Liver (tissue), 9 donors: ENCODE measurements around the gene ZNF205. TPM values are rescaled to one million over a fixed set of nuclear protein-coding genes. Genes with fewer than 3 reads are reported as not detected.

Experiments used
- DNase-seq: peaks from one replicate; pipeline ENCODE4 v3.0.0-alpha.2; 2017; ENCODE audit warnings: low spot score
- H3K27ac ChIP-seq, 2 donors: one replicate each; pipeline ENCODE4 v1.7.0; 2013; ENCODE audit warnings: inconsistent platforms in 2 of 2, low read length in 2 of 2, control low read depth in 1 of 2, low read depth in 1 of 2, mild to moderate bottlenecking in 1 of 2
- H3K27me3 ChIP-seq, 4 donors: one replicate each; pipeline versions ENCODE4 v1.6.1 to v1.7.0; 2013; ENCODE audit warnings: low read length in 3 of 4, inconsistent platforms in 1 of 4, mild to moderate bottlenecking in 1 of 4, moderate library complexity in 1 of 4; ENCODE audit not compliant: control insufficient read depth in 4 of 4, insufficient read depth in 4 of 4
- H3K36me3 ChIP-seq, 4 donors: one replicate each; pipeline versions ENCODE4 v1.6.1 to v1.7.0; 2013; ENCODE audit warnings: low read length in 3 of 4, mild to moderate bottlenecking in 3 of 4, low read depth in 1 of 4, moderate library complexity in 1 of 4; ENCODE audit not compliant: control insufficient read depth in 4 of 4, insufficient read depth in 3 of 4
- H3K4me1 ChIP-seq, 4 donors: one replicate each; pipeline versions ENCODE4 v1.6.1 to v1.7.0; 2013; ENCODE audit warnings: low read length in 3 of 4, mild to moderate bottlenecking in 3 of 4, moderate library complexity in 1 of 4; ENCODE audit not compliant: control insufficient read depth in 4 of 4, insufficient read depth in 4 of 4
- H3K4me3 ChIP-seq, 3 donors: one replicate each; pipeline versions ENCODE4 v1.6.1 to v1.7.0; 2013; ENCODE audit warnings: low read length in 3 of 3, control low read depth in 1 of 3, low read depth in 1 of 3, mild to moderate bottlenecking in 1 of 3
- H3K9ac ChIP-seq, 2 donors: one replicate each; pipeline ENCODE4 v1.7.0; 2013; ENCODE audit warnings: low read length in 2 of 2, mild to moderate bottlenecking in 2 of 2, moderate library complexity in 2 of 2, control low read depth in 1 of 2, low read depth in 1 of 2
- H3K9me3 ChIP-seq, 4 donors: one replicate each; pipeline versions ENCODE4 v1.6.1 to v1.7.0; 2013; ENCODE audit warnings: low read length in 3 of 4; ENCODE audit not compliant: control insufficient read depth in 4 of 4
- ATF3 ChIP-seq: IDR thresholded peaks from 2 replicates; pipeline ENCODE4 v1.6.1; 2016; ENCODE audit warnings: antibody characterized with exemption
- FOXA1 ChIP-seq: IDR thresholded peaks from 2 replicates; pipeline ENCODE4 v1.6.1; 2016; ENCODE audit warnings: antibody characterized with exemption
- FOXA2 ChIP-seq: IDR thresholded peaks from 2 replicates; pipeline ENCODE4 v1.6.1; 2016; ENCODE audit warnings: antibody characterized with exemption
- GABPA ChIP-seq, 2 donors: IDR thresholded peaks in 1 of 2; conservative IDR thresholded peaks in 1 of 2; 2 replicates each; pipeline ENCODE4 v1.6.1; 2016; ENCODE audit warnings: antibody characterized with exemption in 2 of 2, mild to moderate bottlenecking in 1 of 2, moderate library complexity in 1 of 2
- HNF4A ChIP-seq, 2 donors: conservative IDR thresholded peaks; 2 replicates each; pipeline ENCODE4 v1.6.1; 2016; ENCODE audit warnings: antibody characterized with exemption in 2 of 2, mild to moderate bottlenecking in 2 of 2
- HNF4G ChIP-seq: IDR thresholded peaks from 2 replicates; pipeline ENCODE4 v1.6.1; 2016; ENCODE audit warnings: antibody characterized with exemption
- JUND ChIP-seq, 2 donors: IDR thresholded peaks; 2 replicates each; pipeline ENCODE4 v1.6.1; 2016; ENCODE audit warnings: antibody characterized with exemption in 2 of 2
- MAX ChIP-seq: IDR thresholded peaks from 2 replicates; pipeline ENCODE4 v1.6.1; 2016; ENCODE audit warnings: antibody characterized with exemption
- NR2F2 ChIP-seq: IDR thresholded peaks from 2 replicates; pipeline ENCODE4 v1.6.1; 2016; ENCODE audit warnings: antibody characterized with exemption
- RAD21 ChIP-seq, 2 donors: IDR thresholded peaks; 2 replicates each; pipeline ENCODE4 v1.6.1; 2016; ENCODE audit warnings: antibody characterized with exemption in 2 of 2, mild to moderate bottlenecking in 2 of 2
- REST ChIP-seq: IDR thresholded peaks from 2 replicates; pipeline ENCODE4 v1.6.1; 2016; ENCODE audit warnings: antibody characterized with exemption, mild to moderate bottlenecking
- RXRA ChIP-seq, 2 donors: IDR thresholded peaks; 2 replicates each; pipeline ENCODE4 v1.6.1; 2017 to 2018; ENCODE audit warnings: antibody characterized with exemption in 2 of 2, mild to moderate bottlenecking in 1 of 2
- SP1 ChIP-seq: IDR thresholded peaks from 2 replicates; pipeline ENCODE4 v1.6.1; 2018; ENCODE audit warnings: antibody characterized with exemption, mild to moderate bottlenecking
- TAF1 ChIP-seq: conservative IDR thresholded peaks from 2 replicates; pipeline ENCODE4 v1.6.1; 2016; ENCODE audit warnings: antibody characterized with exemption, mild to moderate bottlenecking
- YY1 ChIP-seq: IDR thresholded peaks from 2 replicates; pipeline ENCODE4 v1.6.1; 2016; ENCODE audit warnings: antibody characterized with exemption, mild to moderate bottlenecking
- ZBTB33 ChIP-seq: IDR thresholded peaks from 2 replicates; pipeline ENCODE4 v1.6.1; 2016; ENCODE audit warnings: antibody characterized with exemption
- WGBS: extraction: QIAGEN DNeasy Blood & Tissue Kit; methylation state at CpG from one replicate; pipeline ENCODE4 v1.1.7; 2013; 5-methylcytosine and 5-hydroxymethylcytosine counted together
- polyA plus RNA-seq, 2 donors: library from polyadenylated mRNA; stranded (reverse) in 1 of 2; unstranded in 1 of 2; fragments of 200-250 nt in 1 of 2; fragments of >200 nt in 1 of 2; fragmentation: Nextera tagmentation in 1 of 2; extraction: Ambion mirVana in 1 of 2; gene quantifications; one replicate each; pipeline versions ENCODE4 v1.2.1 to v1.2.3, GENCODE V29; 2013 to 2015
- total RNA-seq, 2 donors: library from RNA; depleted of rRNA; stranded (reverse); fragments of >200 nt; gene quantifications; one replicate each; pipeline ENCODE4 v1.2.3, GENCODE V29; 2014
- donor health status: healthy.
- donor health status: healthy.
- donor health status: healthy.
- donor health status: healthy.
- donor health status: healthy.

Gene ZNF205
- total and polyA plus RNA-seq, 4 donors: 2.0 to 6.9 (median 5.0) TPM

GRCh38 chr16:3088450-3088849 lies 23.9 kb upstream of the ZNF205 start:
- Histone ChIP-seq H3K9me3 (no peaks in the 10 kb centered on the region), H3K36me3 (no peaks in the 10 kb centered on the region), H3K27me3 (no peaks in the 10 kb centered on the region), H3K4me3 (no peak overlapping the region), H3K9ac (no peak overlapping the region), H3K27ac (no peak overlapping the region), H3K4me1 (peaks cover 0 to 10% (median 0%) of the 10 kb centered on the region in 4 donors)
- no peak for DNase-seq
- WGBS: 83% methylated on average over 7 of the region's 7 CpGs
- TF ChIP-seq YY1 (no peak), FOXA2 (no peak), ZBTB33 (no peak), TAF1 (no peak)

- H3K9me3 ChIP-seq: no peaks in the 10 kb centered on the region
- H3K4me1 ChIP-seq: peaks cover 0 to 10% (median 0%) of the 10 kb centered on the region in 4 donors
- TF ChIP-seq GABPA (IDR thresholded peaks at IDR 0.05 in 1 of 2, conservative IDR thresholded peaks at IDR 0.05 in 1 of 2): no peak
- H3K27me3 ChIP-seq: no peaks in the 10 kb centered on the region
- no peak overlapping the region for H3K9ac ChIP-seq
- DNase-seq: no peak
- H3K27ac ChIP-seq: no peak overlapping the region
- 95% methylated on average over 71 of the region's 71 CpGs for WGBS
- H3K4me3 ChIP-seq: no peak overlapping the region
- H3K36me3 ChIP-seq: no peaks in the 10 kb centered on the region
These were observed 23.3 kb upstream of the ZNF205 start for GRCh38 chr16:3088925-3089716.

- no peak for DNase-seq
- TF ChIP-seq HNF4A (conservative IDR thresholded peaks at IDR 0.05) (no peak), HNF4G (no peak), ZBTB33 (no peak), RXRA (IDR thresholded peaks at IDR 0.05) (no peak), YY1 (no peak), MAX (no peak), GABPA (IDR thresholded peaks at IDR 0.05 in 1 of 2, conservative IDR thresholded peaks at IDR 0.05 in 1 of 2) (no peak), TAF1 (no peak), REST (no peak), NR2F2 (no peak), FOXA2 (no peak), FOXA1 (no peak), SP1 (no peak), RAD21 (IDR thresholded peaks at IDR 0.05) (no peak), ATF3 (no peak), JUND (IDR thresholded peaks at IDR 0.05) (no peak)
These were observed 22.4 kb upstream of the ZNF205 start for GRCh38 chr16:3089717-3090592.

More at GRCh38 chr16:3089717-3090592, 22.4 kb upstream of the ZNF205 start:
- Histone ChIP-seq H3K9me3 (no peaks in the 10 kb centered on the region), H3K27me3 (no peaks in the 10 kb centered on the region), H3K4me1 (peaks cover 0 to 10% (median 0%) of the 10 kb centered on the region in 4 donors), H3K27ac (no peak overlapping the region), H3K36me3 (no peaks in the 10 kb centered on the region), H3K4me3 (no peak overlapping the region), H3K9ac (no peak overlapping the region)
- WGBS: 97% methylated on average over 81 of the region's 81 CpGs
